NB4 (cell line): Measurements from ENCODE around the gene GJD2.

Source experiments
- CTCF ChIP-seq: IDR thresholded peaks from one replicate; pipeline ENCODE4 v1.5.1; 2012; ENCODE audit warnings: low read depth, low read length
- POLR2A ChIP-seq: IDR thresholded peaks from 2 replicates; pipeline ENCODE4 v1.6.1; 2011; ENCODE audit warnings: mild to moderate bottlenecking; ENCODE audit not compliant: insufficient read length; ENCODE audit errors: extremely low read depth

- TF ChIP-seq CTCF (no peak), POLR2A (no peak)
These were observed 32.9 kb downstream of the GJD2 start for GRCh38 chr15:34721802-34722438.
